Activated B cell treated with CpG ODN at 0.5 μM for 24 hours (primary cell): ENCODE data around the gene KAZN. TPM values are rescaled to one million over a fixed set of nuclear protein-coding genes. Genes with fewer than 3 reads are reported as not detected.

Experiments
- ATAC-seq: fragments of 200-7000 bp; cut with Tn5 transposase; one replicate; pipeline ENCODE4 v1.10.0; 2021; ENCODE audit warnings: low read depth, mild to moderate bottlenecking, moderate library complexity
- CTCF ChIA-PET: fragments of 350-600 bp; sonication (Branson Sonifier 250); formaldehyde crosslinking; loops from one replicate; lab custom pipeline; 2021; ENCODE audit warnings: antibody characterized with exemption; lab: Charles Lee
- POLR2A ChIA-PET: fragments of 350-600 bp; sonication (Branson Sonifier 250); formaldehyde crosslinking; loops from one replicate; lab custom pipeline; 2021; ENCODE audit warnings: antibody characterized with exemption; lab: Charles Lee
- DNase-seq: peaks from one replicate; pipeline ENCODE4 v3.0.0; 2022
- H3K27ac Mint-ChIP-seq: one replicate; pipeline ENCODE4 v1.8.0; 2020; ENCODE audit warnings: mixed read lengths
- H3K27me3 Mint-ChIP-seq: one replicate; pipeline ENCODE4 v1.8.0; 2021; ENCODE audit warnings: mixed read lengths
- H3K36me3 Mint-ChIP-seq: one replicate; pipeline ENCODE4 v1.8.0; 2021; ENCODE audit warnings: low read depth, mixed read lengths
- H3K4me1 Mint-ChIP-seq: one replicate; pipeline ENCODE4 v1.8.0; 2021; ENCODE audit warnings: mixed read lengths
- H3K4me3 Mint-ChIP-seq: one replicate; pipeline ENCODE4 v1.8.0; 2020; ENCODE audit warnings: mild to moderate bottlenecking, mixed read lengths
- H3K9me3 Mint-ChIP-seq: one replicate; pipeline ENCODE4 v1.8.0; 2020; ENCODE audit warnings: mixed read lengths
- CTCF ChIP-seq: fragments of 200-600 bp; IDR thresholded peaks from one replicate; pipeline ENCODE4 v1.8.0; 2022; ENCODE audit warnings: antibody characterized with exemption, mild to moderate bottlenecking
- intact Hi-C: fragments of 100-400 bp; cut with micrococcal nuclease; formaldehyde crosslinking; loops from one replicate; pipeline ENCODE4 v1.15.1; 2024
- total RNA-seq: library from RNA; stranded (reverse); gene quantifications from 2 replicates; pipeline ENCODE4 v1.2.3, GENCODE V29; 2022

KAZN gene
- total RNA-seq, 1 donor from 2014 or later, result 0.73 TPM

- no peak for TF ChIP-seq CTCF
- no peaks in the 10 kb centered on the region for H3K36me3 Mint-ChIP-seq
- ATAC-seq (no peak), DNase-seq (no peak)
- H3K4me3 Mint-ChIP-seq, result no peak overlapping the region
- POLR2A ChIA-PET, result no interaction called here
- intact Hi-C loops, result no loop called here
- H3K27me3 Mint-ChIP-seq, result no peaks in the 10 kb centered on the region
- H3K27ac Mint-ChIP-seq, result no peak overlapping the region
- H3K4me1 Mint-ChIP-seq, result no peaks in the 10 kb centered on the region
- no peaks in the 10 kb centered on the region for H3K9me3 Mint-ChIP-seq
- CTCF ChIA-PET, result no interaction called here
Observed at GRCh38 chr1:14631421-14631820, 32.9 kb downstream of the KAZN start.

- intact Hi-C loops, result no loop called here
- H3K9me3 Mint-ChIP-seq, result no peaks in the 10 kb centered on the region
- POLR2A ChIA-PET, result no interaction called here
Observed at GRCh38 chr1:14634486-14634885, 36.0 kb downstream of the KAZN start.

GRCh38 chr1:14635421-14635820 lies 36.9 kb downstream of the KAZN start:
- H3K27me3 Mint-ChIP-seq, result peaks cover 3% of the 10 kb centered on the region
- no peaks in the 10 kb centered on the region for H3K36me3 Mint-ChIP-seq
- no peaks in the 10 kb centered on the region for H3K4me1 Mint-ChIP-seq
- H3K4me3 Mint-ChIP-seq, result no peak overlapping the region
- ChIA-PET POLR2A (no interaction called here), CTCF (no interaction called here)
- no peak overlapping the region for H3K27ac Mint-ChIP-seq
- H3K9me3 Mint-ChIP-seq, result no peaks in the 10 kb centered on the region
- intact Hi-C loops, result no loop called here
- no peak for TF ChIP-seq CTCF
- no peak for ATAC-seq
- DNase-seq, result no peak

More at GRCh38 chr1:14634486-14634885, 36.0 kb downstream of the KAZN start:
- no peaks in the 10 kb centered on the region for H3K4me1 Mint-ChIP-seq
- TF ChIP-seq CTCF, result no peak
- no peak overlapping the region for H3K4me3 Mint-ChIP-seq
- peaks cover 3% of the 10 kb centered on the region for H3K27me3 Mint-ChIP-seq
- no peaks in the 10 kb centered on the region for H3K36me3 Mint-ChIP-seq
- ATAC-seq, result no peak
- DNase-seq, result no peak
- H3K27ac Mint-ChIP-seq, result no peak overlapping the region
- CTCF ChIA-PET, result no interaction called here

GRCh38 chr1:14636897-14637632 lies 38.6 kb downstream of the KAZN start:
- ChIA-PET POLR2A (no interaction called here), CTCF (no interaction called here)
- Mint-ChIP-seq H3K27ac (no peak overlapping the region), H3K4me1 (no peaks in the 10 kb centered on the region), H3K4me3 (no peak overlapping the region), H3K9me3 (peaks cover 3% of the 10 kb centered on the region), H3K27me3 (peaks cover 3% of the 10 kb centered on the region), H3K36me3 (no peaks in the 10 kb centered on the region)
- intact Hi-C loops, result no loop called here
- TF ChIP-seq CTCF, result no peak
- no peak for DNase-seq
- ATAC-seq, result no peak

- H3K36me3 Mint-ChIP-seq, result no peaks in the 10 kb centered on the region
- peaks cover 8% of the 10 kb centered on the region for H3K9me3 Mint-ChIP-seq
- ChIA-PET POLR2A (no interaction called here), CTCF (no interaction called here)
- no peak for DNase-seq
- intact Hi-C loops, result no loop called here
- no peak overlapping the region for H3K4me3 Mint-ChIP-seq
- no peak overlapping the region for H3K27ac Mint-ChIP-seq
- peaks cover 3% of the 10 kb centered on the region for H3K27me3 Mint-ChIP-seq
- no peak for TF ChIP-seq CTCF
- no peaks in the 10 kb centered on the region for H3K4me1 Mint-ChIP-seq
- no peak for ATAC-seq
Observed at GRCh38 chr1:14639291-14640050, 41.0 kb downstream of the KAZN start.
